Endothelial cell of umbilical vein (primary cell): ENCODE data around the gene GTF3C2.

Source experiments
- EZH2 ChIP-seq: IDR thresholded peaks from 2 replicates; pipeline ENCODE4 v1.6.1; 2012; ENCODE audit warnings: borderline replicate concordance, low read depth, mild to moderate bottlenecking, moderate library complexity, low read length, inconsistent platforms; ENCODE audit not compliant: severe bottlenecking
- FOS ChIP-seq: IDR thresholded peaks from 2 replicates; pipeline ENCODE4 v1.6.1; 2011; ENCODE audit warnings: mild to moderate bottlenecking, low read length, moderate library complexity, borderline replicate concordance; ENCODE audit not compliant: insufficient read depth
- JUN ChIP-seq: IDR thresholded peaks from 2 replicates; pipeline ENCODE4 v1.6.1; 2011; ENCODE audit warnings: borderline replicate concordance, low read depth; ENCODE audit not compliant: insufficient read length, insufficient read depth
- POLR2A ChIP-seq: IDR thresholded peaks from 2 replicates; pipeline ENCODE4 v1.6.1; 2012; ENCODE audit warnings: low read depth, mild to moderate bottlenecking, control low read depth, low read length
- POLR2AphosphoS5 ChIP-seq: IDR thresholded peaks from 2 replicates; pipeline ENCODE4 v1.6.1; 2012; ENCODE audit warnings: low read depth, mild to moderate bottlenecking, control low read depth, low read length, moderate library complexity; ENCODE audit not compliant: insufficient read depth
- TF ChIP-seq, protein P1 (sequence below), 2 donors: IDR thresholded peaks; 1 replicate in 1 of 2; 2 replicates in 1 of 2; pipeline ENCODE4 v1.5.1; 2011; ENCODE audit warnings: low read length in 2 of 2, mild to moderate bottlenecking in 2 of 2, moderate library complexity in 2 of 2, control low read depth in 1 of 2, inconsistent platforms in 1 of 2, low read depth in 1 of 2; ENCODE audit not compliant: insufficient read depth in 1 of 2; ENCODE audit errors: extremely low read depth in 1 of 2
- TF ChIP-seq, protein P2 (sequence below): IDR thresholded peaks from 2 replicates; pipeline ENCODE4 v1.6.1; 2011; ENCODE audit not compliant: insufficient read depth, insufficient read length

DNA sequence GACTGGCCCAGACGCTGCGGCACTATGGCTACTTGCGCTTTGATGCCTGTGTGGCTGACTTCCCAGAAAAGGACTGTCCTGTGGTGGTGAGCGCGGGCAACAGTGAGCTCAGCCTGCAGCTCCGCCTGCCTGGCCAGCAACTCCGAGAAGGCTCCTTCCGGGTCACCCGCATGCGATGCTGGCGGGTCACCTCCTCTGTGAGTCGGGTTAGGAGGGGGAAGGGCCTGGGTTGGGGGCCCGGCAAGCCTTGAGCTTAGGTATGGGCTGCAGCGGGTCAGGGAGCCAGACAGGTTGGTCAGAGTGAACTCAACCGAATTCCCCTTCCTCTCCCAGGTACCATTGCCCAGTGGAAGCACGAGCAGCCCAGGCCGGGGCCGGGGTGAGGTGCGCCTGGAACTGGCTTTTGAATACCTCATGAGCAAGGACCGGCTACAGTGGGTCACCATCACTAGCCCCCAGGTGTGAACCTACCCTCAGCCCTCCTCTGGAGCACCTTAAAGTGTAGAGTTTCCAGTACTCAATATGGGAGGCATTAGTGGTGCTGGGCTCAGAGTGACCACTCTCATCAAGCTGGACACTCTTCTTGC, 19.0 kb upstream of the GTF3C2 start:
- TF ChIP-seq, protein P1, sequence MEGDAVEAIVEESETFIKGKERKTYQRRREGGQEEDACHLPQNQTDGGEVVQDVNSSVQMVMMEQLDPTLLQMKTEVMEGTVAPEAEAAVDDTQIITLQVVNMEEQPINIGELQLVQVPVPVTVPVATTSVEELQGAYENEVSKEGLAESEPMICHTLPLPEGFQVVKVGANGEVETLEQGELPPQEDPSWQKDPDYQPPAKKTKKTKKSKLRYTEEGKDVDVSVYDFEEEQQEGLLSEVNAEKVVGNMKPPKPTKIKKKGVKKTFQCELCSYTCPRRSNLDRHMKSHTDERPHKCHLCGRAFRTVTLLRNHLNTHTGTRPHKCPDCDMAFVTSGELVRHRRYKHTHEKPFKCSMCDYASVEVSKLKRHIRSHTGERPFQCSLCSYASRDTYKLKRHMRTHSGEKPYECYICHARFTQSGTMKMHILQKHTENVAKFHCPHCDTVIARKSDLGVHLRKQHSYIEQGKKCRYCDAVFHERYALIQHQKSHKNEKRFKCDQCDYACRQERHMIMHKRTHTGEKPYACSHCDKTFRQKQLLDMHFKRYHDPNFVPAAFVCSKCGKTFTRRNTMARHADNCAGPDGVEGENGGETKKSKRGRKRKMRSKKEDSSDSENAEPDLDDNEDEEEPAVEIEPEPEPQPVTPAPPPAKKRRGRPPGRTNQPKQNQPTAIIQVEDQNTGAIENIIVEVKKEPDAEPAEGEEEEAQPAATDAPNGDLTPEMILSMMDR (IDR thresholded peaks at IDR 0.05; ENCODE audit: extremely low read depth in 1 of 2, insufficient read depth in 1 of 2, low read depth in 1 of 2, low read length in 2 of 2), result no peak
- TF ChIP-seq POLR2AphosphoS5 (no peak), EZH2 (no peak), POLR2A (no peak), FOS (no peak), JUN (no peak)
- TF ChIP-seq, protein P2, sequence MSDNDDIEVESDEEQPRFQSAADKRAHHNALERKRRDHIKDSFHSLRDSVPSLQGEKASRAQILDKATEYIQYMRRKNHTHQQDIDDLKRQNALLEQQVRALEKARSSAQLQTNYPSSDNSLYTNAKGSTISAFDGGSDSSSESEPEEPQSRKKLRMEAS, result no peak
